ENCODE data around the gene ITPR3. TPM values are rescaled to one million over a fixed set of nuclear protein-coding genes. Genes with fewer than 3 reads are reported as not detected.

The ITPR3 gene
- total RNA-seq (2022; extraction: Qiagen RNA extraction; ENCODE audit: low read depth): 25.9 to 56.8 TPM (median 47.0 TPM) in 5 replicates

DNA sequence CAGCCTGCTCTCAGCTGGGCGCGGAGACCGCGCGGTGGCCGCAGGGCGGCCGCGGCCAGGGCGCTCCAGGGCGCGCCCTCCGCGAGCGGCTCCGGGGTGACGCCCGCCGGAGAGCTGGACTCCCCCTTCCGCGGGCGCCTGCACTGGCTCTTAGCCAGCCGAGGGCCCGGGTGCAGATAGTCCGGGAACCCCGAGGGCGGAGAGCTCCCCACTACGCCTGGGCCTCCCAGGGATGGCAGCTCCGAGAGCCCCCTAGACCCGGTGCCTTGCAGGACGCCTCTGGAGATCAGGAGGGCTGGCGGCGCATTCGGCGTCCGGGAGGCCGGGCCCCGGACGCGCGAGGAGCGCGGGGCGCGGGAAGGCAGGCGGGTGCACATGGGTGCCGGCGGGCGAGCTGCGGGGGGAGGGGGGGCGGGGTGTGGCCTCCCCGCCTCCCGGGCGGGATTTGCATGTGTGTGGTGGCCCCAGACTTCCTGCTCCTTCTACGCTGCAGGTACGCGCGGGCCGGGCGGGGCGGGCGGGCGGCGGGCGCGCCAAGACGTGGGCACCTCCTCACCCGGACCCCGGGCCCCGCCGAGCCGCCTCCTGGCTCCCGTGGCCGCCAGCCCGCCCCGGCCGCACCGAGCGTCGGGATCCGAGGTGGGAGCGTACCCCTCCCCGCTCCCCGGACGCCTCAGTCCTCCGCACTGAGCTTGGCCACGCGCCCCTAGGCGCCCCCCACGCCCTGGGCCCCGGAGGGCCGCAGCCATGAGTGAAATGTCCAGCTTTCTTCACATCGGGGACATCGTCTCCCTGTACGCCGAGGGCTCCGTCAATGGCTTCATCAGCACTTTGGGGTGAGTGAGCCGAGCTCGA lies at the start of gene ITPR3:
Gene ITPR3 (plus strand): TSS at position 467 of the 855 bp plus-strand sequence. CDS start 281 bp downstream, at position 748.

DNA sequence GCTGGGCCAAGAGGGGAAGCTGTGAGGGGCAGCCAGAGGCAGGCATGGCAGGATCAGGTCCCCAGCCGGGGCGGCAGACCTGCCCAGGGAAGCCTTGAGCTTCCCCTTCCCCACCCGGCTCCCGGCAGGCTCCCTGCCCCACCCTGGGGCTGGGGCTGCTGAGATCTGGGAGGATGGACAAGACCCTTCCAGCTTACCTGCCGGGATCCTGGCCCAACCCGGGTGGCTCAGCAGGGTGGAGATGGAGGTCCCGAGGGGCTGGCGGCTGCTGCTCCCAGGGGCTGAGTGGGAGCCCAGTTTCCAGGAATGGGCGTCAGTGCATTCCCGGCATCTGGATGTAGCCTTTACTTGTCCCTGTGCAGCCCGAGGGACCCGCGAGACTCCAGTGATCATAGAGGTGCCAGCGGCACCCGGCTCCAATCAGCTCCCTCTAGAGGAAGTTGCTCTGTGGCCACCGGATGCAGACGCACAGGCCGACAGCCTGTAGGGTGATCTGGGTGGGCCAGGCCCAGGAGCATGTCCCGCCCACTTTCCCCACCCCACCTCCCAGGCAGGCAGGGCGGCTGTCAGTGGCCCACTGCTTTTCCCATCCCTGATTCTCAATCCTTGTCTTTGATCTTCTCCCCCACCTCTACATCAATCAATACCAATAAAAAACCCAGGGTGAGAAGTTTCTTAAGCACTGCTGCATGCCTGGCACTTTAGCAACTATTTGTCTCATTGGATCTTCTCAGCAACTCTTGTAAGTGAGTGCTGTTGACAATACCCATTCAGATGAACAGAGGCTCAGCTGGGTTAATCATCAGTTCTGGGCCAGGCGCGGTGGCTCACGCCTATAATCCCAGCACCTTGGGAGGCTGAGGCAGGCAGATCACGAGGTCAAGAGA lies 41.1 kb upstream of the ITPR3 start, which contains the start of gene BAK1:
Gene BAK1 (minus strand): TSS at position 449 of the 887 bp plus-strand sequence. CDS start 2,672 bp downstream, outside the sequence.

DNA sequence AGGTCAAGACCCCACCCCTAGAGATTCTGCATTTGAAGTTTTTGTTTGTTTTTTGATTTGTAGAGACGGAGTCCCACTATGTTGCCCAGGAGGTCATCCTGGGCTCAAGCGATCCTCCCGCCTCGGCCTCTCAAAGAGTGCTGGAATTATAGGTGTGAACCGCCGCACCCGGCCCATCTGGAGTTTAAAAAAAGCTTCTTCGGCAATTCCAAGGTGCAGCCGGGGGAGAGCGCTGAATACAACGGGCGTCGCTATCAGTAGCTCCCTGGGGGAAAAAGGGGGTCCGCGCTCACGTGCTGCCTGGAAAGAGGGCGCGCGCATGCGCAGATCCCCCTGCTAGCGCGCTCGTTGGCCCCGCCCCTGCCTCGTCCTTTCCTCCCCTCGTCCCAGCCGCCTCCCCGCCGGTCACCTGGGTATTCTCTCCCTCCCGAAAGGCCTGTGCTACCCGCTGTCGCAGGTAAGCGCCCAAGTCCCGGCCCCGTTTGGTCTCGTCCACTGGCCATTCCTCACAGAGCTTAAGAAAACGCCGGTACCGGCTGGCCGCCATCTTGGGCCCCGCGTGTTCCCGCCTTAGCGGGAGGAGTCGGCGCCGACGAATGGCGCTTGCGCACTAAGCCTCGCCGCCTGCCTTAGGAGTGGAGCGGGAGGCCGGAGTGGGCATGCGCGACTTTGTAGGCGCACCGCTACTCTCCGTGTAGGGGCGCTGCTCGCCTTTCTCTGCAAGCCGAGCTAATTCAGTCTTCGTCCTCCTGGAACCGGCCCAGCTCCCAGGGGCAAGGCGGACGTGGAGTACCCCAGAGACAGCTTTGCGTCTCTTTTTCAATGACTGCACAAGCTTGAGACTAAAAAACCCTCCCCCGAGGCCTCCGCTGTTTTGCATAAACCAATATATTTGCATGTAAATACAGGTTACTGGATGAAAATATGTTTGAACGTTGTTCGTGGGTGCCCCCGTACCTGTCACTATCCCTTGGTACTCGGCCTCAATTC lies 90.3 kb downstream of the ITPR3 start, which contains the start of gene UQCC2:
Gene UQCC2 (minus strand): TSS at position 561 of the 990 bp plus-strand sequence. CDS start 14 bp downstream, at position 547.

Other genes with a start within 250 kb of the ITPR3 start
- 33.8 to 49.0 TPM (median 44.2 TPM) in 5 replicates for gene KIFC1, start 229.5 kb upstream of the ITPR3 start, total RNA-seq (2022; extraction: Qiagen RNA extraction; ENCODE audit: low read depth)
- gene PHF1, start 210.3 kb upstream of the ITPR3 start, total RNA-seq (2022; extraction: Qiagen RNA extraction; ENCODE audit: low read depth): 10.0 to 20.7 TPM (median 17.9 TPM) in 5 replicates
- gene CUTA, start 203.2 kb upstream of the ITPR3 start, total RNA-seq (2022; extraction: Qiagen RNA extraction; ENCODE audit: low read depth): 139 to 237 TPM (median 202 TPM) in 5 replicates
- gene SYNGAP1, start 201.3 kb upstream of the ITPR3 start, total RNA-seq (2022; extraction: Qiagen RNA extraction; ENCODE audit: low read depth): 3.7 to 9.2 TPM (median 5.1 TPM) in 5 replicates
- gene ZBTB9, start 166.7 kb upstream of the ITPR3 start, total RNA-seq (2022; extraction: Qiagen RNA extraction; ENCODE audit: low read depth): 10.2 to 12.0 TPM (median 11.1 TPM) in 5 replicates
- gene BAK1, start 41.0 kb upstream of the ITPR3 start, total RNA-seq (2022; extraction: Qiagen RNA extraction; ENCODE audit: low read depth): 28.0 to 41.5 TPM (median 40.7 TPM) in 5 replicates
- gene UQCC2, start 90.4 kb downstream of the ITPR3 start, total RNA-seq (2022; extraction: Qiagen RNA extraction; ENCODE audit: low read depth): 85.3 to 107 TPM (median 97.0 TPM) in 5 replicates
- 0.27 to 0.52 TPM (median 0.33 TPM) in 5 replicates for gene IP6K3, start 125.6 kb downstream of the ITPR3 start, total RNA-seq (2022; extraction: Qiagen RNA extraction; ENCODE audit: low read depth)
- gene LEMD2, start 167.8 kb downstream of the ITPR3 start, total RNA-seq (2022; extraction: Qiagen RNA extraction; ENCODE audit: low read depth): 39.8 to 45.6 TPM (median 42.8 TPM) in 5 replicates
- gene MLN, start 182.7 kb downstream of the ITPR3 start, total RNA-seq (2022; extraction: Qiagen RNA extraction; ENCODE audit: low read depth): not detected in 5 replicates

All from A549 treated with ZK216348 at 1 μM for 4 hours (cell line).